Left lung (tissue), 10 donors: ENCODE data around the gene IGSF21. TPM values are rescaled to one million over a fixed set of nuclear protein-coding genes. Genes with fewer than 3 reads are reported as not detected.

ENCODE experiments used
- ATAC-seq: fragments of 200-7000 bp; cut with Tn5 transposase; one replicate; pipeline ENCODE4 v1.9.1; 2020; ENCODE audit warnings: moderate library complexity
- DNase-seq, 4 donors: peaks; one replicate each; pipeline ENCODE4 v3.0.0-alpha.2; 2013 to 2020
- H3K27ac ChIP-seq, 2 donors: fragments of 200-600 bp; sonication (generic) in 1 of 2; one replicate each; pipeline versions ENCODE4 v1.5.0 to v1.8.0; 2020 to 2021
- H3K27me3 ChIP-seq, 2 donors: fragments of 200-600 bp; sonication (generic) in 1 of 2; one replicate each; pipeline versions ENCODE4 v1.5.0 to v1.8.0; 2020 to 2021
- H3K36me3 ChIP-seq, 2 donors: fragments of 200-600 bp; sonication (generic) in 1 of 2; one replicate each; pipeline versions ENCODE4 v1.5.0 to v1.8.0; 2020 to 2021
- H3K4me1 ChIP-seq, 2 donors: fragments of 200-600 bp; one replicate each; pipeline ENCODE4 v1.8.0; 2021
- H3K4me3 ChIP-seq, 2 donors: fragments of 200-600 bp; sonication (generic) in 1 of 2; one replicate each; pipeline versions ENCODE4 v1.5.0 to v1.8.0; 2020 to 2021; ENCODE audit warnings: mild to moderate bottlenecking in 1 of 2
- H3K9me3 ChIP-seq, 2 donors: fragments of 200-600 bp; sonication (generic) in 1 of 2; one replicate each; pipeline versions ENCODE4 v1.5.0 to v1.8.0; 2020 to 2021
- intact Hi-C, 2 donors: fragments of 100-400 bp; cut with DNase I; formaldehyde crosslinking; loops; one replicate each; pipeline versions ENCODE4 v1.11.2 to v1.14.2; 2022
- polyA plus RNA-seq, 6 donors: library from polyadenylated mRNA; unstranded; fragments of 120-200 nt; gene quantifications; one replicate each; pipeline ENCODE4 v1.2.1, GENCODE V29; 2013; ENCODE audit not compliant: insufficient read length in 6 of 6
- total RNA-seq, 2 donors: library from RNA; stranded (reverse); fragmentation: NEBNext Ultra II Directional; extraction: Animal tissue kit (Norgen Biotek cat#: 25700); gene quantifications; one replicate each; pipeline ENCODE4 v1.2.1, GENCODE V29; 2021
- TF ChIP-seq, protein P1 (sequence below), 2 donors: fragments of 200-600 bp; sonication (generic) in 1 of 2; IDR thresholded peaks; one replicate each; pipeline versions ENCODE4 v1.5.0 to v1.8.0; 2021; ENCODE audit warnings: antibody characterized with exemption in 2 of 2
- donor health status: DM: no; HTN: yes; CAD: no.
- donor health status: DM: no; HTN: no; CAD: no.

The IGSF21 gene
- total and polyA plus RNA-seq, 8 donors, result 0.14 to 1.2 (median 0.25) TPM; not detected in 2

- DNase-seq, result no peak
- Histone ChIP-seq H3K4me1 (no peaks in the 10 kb centered on the region), H3K36me3 (no peaks in the 10 kb centered on the region), H3K27ac (no peak overlapping the region), H3K9me3 (no peaks in the 10 kb centered on the region), H3K4me3 (no peak overlapping the region), H3K27me3 (peaks cover 0 to 72% of the 10 kb centered on the region in 2 donors)
- no peak for ATAC-seq
- TF ChIP-seq, protein P1, sequence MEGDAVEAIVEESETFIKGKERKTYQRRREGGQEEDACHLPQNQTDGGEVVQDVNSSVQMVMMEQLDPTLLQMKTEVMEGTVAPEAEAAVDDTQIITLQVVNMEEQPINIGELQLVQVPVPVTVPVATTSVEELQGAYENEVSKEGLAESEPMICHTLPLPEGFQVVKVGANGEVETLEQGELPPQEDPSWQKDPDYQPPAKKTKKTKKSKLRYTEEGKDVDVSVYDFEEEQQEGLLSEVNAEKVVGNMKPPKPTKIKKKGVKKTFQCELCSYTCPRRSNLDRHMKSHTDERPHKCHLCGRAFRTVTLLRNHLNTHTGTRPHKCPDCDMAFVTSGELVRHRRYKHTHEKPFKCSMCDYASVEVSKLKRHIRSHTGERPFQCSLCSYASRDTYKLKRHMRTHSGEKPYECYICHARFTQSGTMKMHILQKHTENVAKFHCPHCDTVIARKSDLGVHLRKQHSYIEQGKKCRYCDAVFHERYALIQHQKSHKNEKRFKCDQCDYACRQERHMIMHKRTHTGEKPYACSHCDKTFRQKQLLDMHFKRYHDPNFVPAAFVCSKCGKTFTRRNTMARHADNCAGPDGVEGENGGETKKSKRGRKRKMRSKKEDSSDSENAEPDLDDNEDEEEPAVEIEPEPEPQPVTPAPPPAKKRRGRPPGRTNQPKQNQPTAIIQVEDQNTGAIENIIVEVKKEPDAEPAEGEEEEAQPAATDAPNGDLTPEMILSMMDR (IDR thresholded peaks at IDR 0.05), result no peak
- intact Hi-C loops, result no loop called here
These were observed 19.5 kb upstream of the IGSF21 start for GRCh38 chr1:18088077-18088594.

GRCh38 chr1:18089488-18089887, 18.1 kb upstream of the IGSF21 start:
- ATAC-seq (no peak), DNase-seq (no peak)
- Histone ChIP-seq H3K36me3 (no peaks in the 10 kb centered on the region), H3K9me3 (no peaks in the 10 kb centered on the region), H3K4me3 (no peak overlapping the region), H3K4me1 (no peaks in the 10 kb centered on the region), H3K27me3 (peaks cover 0 to 79% of the 10 kb centered on the region in 2 donors), H3K27ac (no peak overlapping the region)
- TF ChIP-seq, protein P1 (IDR thresholded peaks at IDR 0.05), result no peak
- intact Hi-C loops, result no loop called here

- TF ChIP-seq, protein P1 (IDR thresholded peaks at IDR 0.05), result no peak
- DNase-seq, result no peak
- Histone ChIP-seq H3K9me3 (no peaks in the 10 kb centered on the region), H3K4me1 (no peaks in the 10 kb centered on the region), H3K27ac (no peak overlapping the region), H3K4me3 (no peak overlapping the region), H3K36me3 (no peaks in the 10 kb centered on the region), H3K27me3 (peaks cover 0 to 75% of the 10 kb centered on the region in 2 donors)
- no peak for ATAC-seq
- intact Hi-C loops, result no loop called here
These were observed 17.0 kb upstream of the IGSF21 start for GRCh38 chr1:18090636-18091035.

- Histone ChIP-seq H3K4me3 (no peak overlapping the region), H3K36me3 (no peaks in the 10 kb centered on the region), H3K9me3 (no peaks in the 10 kb centered on the region), H3K27me3 (peaks cover 0 to 70% of the 10 kb centered on the region in 2 donors), H3K4me1 (no peaks in the 10 kb centered on the region), H3K27ac (no peak overlapping the region)
- peak; percentile 68 for ATAC-seq
- no peak for DNase-seq
- TF ChIP-seq, protein P1 (IDR thresholded peaks at IDR 0.05), result no peak
- intact Hi-C loops, result no loop called here
These were observed 15.7 kb upstream of the IGSF21 start for GRCh38 chr1:18091660-18092446.

DNA sequence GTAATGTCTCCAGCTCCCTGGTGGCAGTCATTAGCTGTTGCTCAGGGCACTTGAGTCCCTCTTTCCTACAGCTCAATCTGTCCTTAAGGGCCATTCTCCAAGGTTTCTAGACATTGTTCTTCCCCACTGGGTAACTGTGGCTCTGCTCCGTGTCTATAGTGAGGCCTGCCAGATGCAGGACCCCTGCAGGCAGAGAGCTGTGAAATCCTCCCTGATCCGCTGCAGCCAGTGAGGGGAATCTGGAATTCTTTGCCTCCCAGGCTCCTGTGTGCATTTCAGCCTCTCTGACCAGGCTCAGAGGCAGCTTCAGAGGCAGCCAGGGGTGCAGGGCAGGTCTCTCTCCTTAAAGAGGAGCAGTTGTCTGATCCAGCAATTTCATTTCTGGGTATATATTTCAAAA, 14.4 kb upstream of the IGSF21 start:
- intact Hi-C loops, result no loop called here
- ATAC-seq, result no peak
- peaks cover 0 to 62% of the 10 kb centered on the region in 2 donors for H3K27me3 ChIP-seq

More for the DNA sequence above, 14.4 kb upstream of the IGSF21 start:
- H3K4me3 ChIP-seq, result no peak overlapping the region
- no peak overlapping the region for H3K27ac ChIP-seq
- no peak for DNase-seq
- no peaks in the 10 kb centered on the region for H3K9me3 ChIP-seq
- TF ChIP-seq, protein P1 (IDR thresholded peaks at IDR 0.05), result no peak
- H3K4me1 ChIP-seq, result no peaks in the 10 kb centered on the region
- no peaks in the 10 kb centered on the region for H3K36me3 ChIP-seq
